Upper lobe of left lung (tissue), 4 donors: ENCODE measurements around the gene CIITA.

ENCODE experiments used
- POLR2A ChIP-seq, 4 donors: fragments of 450-650 bp; IDR thresholded peaks; one replicate each; pipeline ENCODE4 v1.5.1; 2016 to 2017; ENCODE audit warnings: antibody characterized with exemption in 4 of 4, mild to moderate bottlenecking in 2 of 4
- POLR2AphosphoS5 ChIP-seq, 2 donors: sonication (generic); formaldehyde crosslinking; IDR thresholded peaks; one replicate each; pipeline ENCODE4 v1.5.1; 2017; ENCODE audit warnings: antibody characterized with exemption in 2 of 2
- TF ChIP-seq, protein P1 (sequence below), 6 experiments: fragments of 450-650 bp in 4 of 6; fragments of 200-600 bp in 2 of 6; sonication (generic) in 2 of 6; IDR thresholded peaks; one replicate each; pipeline ENCODE4 v1.5.1; 2016 to 2019; ENCODE audit warnings: antibody characterized with exemption in 6 of 6

DNA sequence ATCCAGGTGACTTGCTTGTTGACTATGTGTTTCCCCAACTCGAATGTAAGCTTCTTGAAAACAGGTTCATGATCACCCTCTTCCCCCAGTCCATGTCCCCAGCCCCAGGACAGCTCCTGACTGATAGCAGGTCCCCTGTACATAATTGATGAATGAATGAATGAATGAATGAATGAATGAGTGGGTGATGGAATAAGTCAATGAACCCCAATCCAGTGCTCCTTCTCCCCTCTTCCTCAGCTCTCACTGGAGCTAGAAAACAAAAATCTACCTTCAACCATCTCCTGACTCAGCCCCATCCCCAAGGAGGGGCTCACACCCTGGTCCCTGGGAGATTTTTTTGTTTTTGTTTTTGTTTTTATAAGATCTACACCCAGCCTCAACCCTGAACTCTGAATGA lies 42.2 kb upstream of the CIITA start:
- TF ChIP-seq, protein P1, sequence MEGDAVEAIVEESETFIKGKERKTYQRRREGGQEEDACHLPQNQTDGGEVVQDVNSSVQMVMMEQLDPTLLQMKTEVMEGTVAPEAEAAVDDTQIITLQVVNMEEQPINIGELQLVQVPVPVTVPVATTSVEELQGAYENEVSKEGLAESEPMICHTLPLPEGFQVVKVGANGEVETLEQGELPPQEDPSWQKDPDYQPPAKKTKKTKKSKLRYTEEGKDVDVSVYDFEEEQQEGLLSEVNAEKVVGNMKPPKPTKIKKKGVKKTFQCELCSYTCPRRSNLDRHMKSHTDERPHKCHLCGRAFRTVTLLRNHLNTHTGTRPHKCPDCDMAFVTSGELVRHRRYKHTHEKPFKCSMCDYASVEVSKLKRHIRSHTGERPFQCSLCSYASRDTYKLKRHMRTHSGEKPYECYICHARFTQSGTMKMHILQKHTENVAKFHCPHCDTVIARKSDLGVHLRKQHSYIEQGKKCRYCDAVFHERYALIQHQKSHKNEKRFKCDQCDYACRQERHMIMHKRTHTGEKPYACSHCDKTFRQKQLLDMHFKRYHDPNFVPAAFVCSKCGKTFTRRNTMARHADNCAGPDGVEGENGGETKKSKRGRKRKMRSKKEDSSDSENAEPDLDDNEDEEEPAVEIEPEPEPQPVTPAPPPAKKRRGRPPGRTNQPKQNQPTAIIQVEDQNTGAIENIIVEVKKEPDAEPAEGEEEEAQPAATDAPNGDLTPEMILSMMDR (IDR thresholded peaks at IDR 0.05): no peak
- TF ChIP-seq POLR2A (IDR thresholded peaks at IDR 0.05) (no peak), POLR2AphosphoS5 (IDR thresholded peaks at IDR 0.05) (no peak)
